H1 (cell line): ENCODE data around the gene IFT81. TPM values are rescaled to one million over a fixed set of nuclear protein-coding genes. Genes with fewer than 3 reads are reported as not detected.

Source experiments
- POU5F1 ChIP-seq: IDR thresholded peaks from 2 replicates; pipeline ENCODE4 v1.6.1; 2011; ENCODE audit warnings: low read depth, mild to moderate bottlenecking, low read length, moderate library complexity
- RAD21 ChIP-seq, 2 experiments: IDR thresholded peaks in 1 of 2; conservative IDR thresholded peaks in 1 of 2; 2 replicates each; pipeline ENCODE4 v1.6.1; 2011; ENCODE audit warnings: low read depth in 2 of 2, low read length in 2 of 2, improper control_type of control experiment in 1 of 2, inconsistent platforms in 1 of 2, mild to moderate bottlenecking in 1 of 2, moderate library complexity in 1 of 2
- SRF ChIP-seq: IDR thresholded peaks from 2 replicates; pipeline ENCODE4 v1.6.1; 2011; ENCODE audit warnings: mild to moderate bottlenecking, low read depth, low read length, moderate library complexity
- TAF1 ChIP-seq: IDR thresholded peaks from 2 replicates; pipeline ENCODE4 v1.6.1; 2011; ENCODE audit warnings: mild to moderate bottlenecking, low read depth, low read length
- polyA plus RNA-seq, 7 experiments: library from polyadenylated mRNA; depleted of rRNA in 3 of 7; stranded (reverse) in 5 of 7; unstranded in 2 of 7; fragments of >200 nt in 5 of 7; fragments of 200-250 nt in 2 of 7; gene quantifications; 1 replicate in 5 of 7; 2 replicates in 1 of 7; 4 replicates in 1 of 7; pipeline versions ENCODE4 v1.2.1 to v1.2.3, GENCODE V29; 2011 to 2013; ENCODE audit warnings: missing spikeins in 2 of 7, mixed read lengths in 2 of 7
- total RNA-seq: library from RNA; stranded (reverse); fragmentation: NEBNext Ultra II Directional; extraction: Animal tissue kit (Norgen Biotek cat#: 25700); gene quantifications from 2 replicates; pipeline ENCODE4 v1.2.1, GENCODE V29; 2021

Gene IFT81
- total and polyA plus RNA-seq, 2 of the 8 experiments (the other 6 are each of a cell fraction or from before 2014, with no cell fraction given): 4.1 to 14.5 TPM

GRCh38 chr12:110262442-110263388, 138.6 kb downstream of the IFT81 start (continued):
- TF ChIP-seq RAD21 (IDR thresholded peaks at IDR 0.05 in 1 of 2, conservative IDR thresholded peaks at IDR 0.05 in 1 of 2; ENCODE audit: low read depth in 2 of 2, low read length in 2 of 2) (no peak), POU5F1 (no peak), TAF1 (no peak), SRF (no peak)
